Stimulated activated CD4-positive, alpha-beta T cell treated with anti-CD3 and anti-CD28 coated beads, Interleukin-15, amount 100 ng/mL, for 24 hours (primary cell): ENCODE measurements around the gene RNASEH1.
"Not testable (repeated sequence)": the region's sequence is repeated elsewhere in the genome, so short reads cannot be mapped to it uniquely, and the experiment has no call there.

Experiments
- DNase-seq: peaks from one replicate; pipeline ENCODE4 v3.0.0-alpha.2; 2020

The RNASEH1 gene

GRCh38 chr2:3517948-3518495 is 40.1 kb downstream of the RNASEH1 start:
- DNase-seq, result no peak

- DNase-seq, result no peak
Observed at GRCh38 chr2:3516831-3517230, 41.3 kb downstream of the RNASEH1 start.

GRCh38 chr2:3515438-3515837 is 42.7 kb downstream of the RNASEH1 start:
- not testable (repeated sequence) for DNase-seq

- no peak for DNase-seq
Observed at GRCh38 chr2:3513026-3513810, 44.9 kb downstream of the RNASEH1 start.

- DNase-seq, result no peak
Observed at GRCh38 chr2:3512086-3512485, 46.0 kb downstream of the RNASEH1 start.

GRCh38 chr2:3505771-3506170 is 52.4 kb downstream of the RNASEH1 start:
- no peak for DNase-seq

GRCh38 chr2:3504741-3505140 is 53.4 kb downstream of the RNASEH1 start:
- no peak for DNase-seq

GRCh38 chr2:3503483-3503882 is 54.6 kb downstream of the RNASEH1 start:
- no peak for DNase-seq

- no peak for DNase-seq
Observed at GRCh38 chr2:3503046-3503445, 55.1 kb downstream of the RNASEH1 start.

- DNase-seq, result no peak
Observed at GRCh38 chr2:3500326-3500899, 57.7 kb downstream of the RNASEH1 start.

GRCh38 chr2:3498783-3499394 is 59.2 kb downstream of the RNASEH1 start:
- no peak for DNase-seq

GRCh38 chr2:3496708-3497080 is 61.4 kb downstream of the RNASEH1 start:
- DNase-seq, result not testable (repeated sequence)
